ENCODE measurements around the gene SYNDIG1. TPM values are rescaled to one million over a fixed set of nuclear protein-coding genes. Genes with fewer than 3 reads are reported as not detected.

SYNDIG1 gene
- total and polyA plus RNA-seq, 2 of the 4 experiments (the other 2 are of a cell fraction): not detected

GRCh38 chr20:24605937-24606455 lies 136.6 kb downstream of the SYNDIG1 start:
- no peaks in the 10 kb centered on the region for H3K9me1 ChIP-seq (ENCODE audit: insufficient read depth, low read length)
- TF ChIP-seq RCOR1 (IDR thresholded peaks at IDR 0.05; ENCODE audit: insufficient replicate concordance, low read length): no peak
- TF ChIP-seq POLR2A (IDR thresholded peaks at IDR 0.05; ENCODE audit: low read depth, low read length): no peak
- TF ChIP-seq, protein P1, sequence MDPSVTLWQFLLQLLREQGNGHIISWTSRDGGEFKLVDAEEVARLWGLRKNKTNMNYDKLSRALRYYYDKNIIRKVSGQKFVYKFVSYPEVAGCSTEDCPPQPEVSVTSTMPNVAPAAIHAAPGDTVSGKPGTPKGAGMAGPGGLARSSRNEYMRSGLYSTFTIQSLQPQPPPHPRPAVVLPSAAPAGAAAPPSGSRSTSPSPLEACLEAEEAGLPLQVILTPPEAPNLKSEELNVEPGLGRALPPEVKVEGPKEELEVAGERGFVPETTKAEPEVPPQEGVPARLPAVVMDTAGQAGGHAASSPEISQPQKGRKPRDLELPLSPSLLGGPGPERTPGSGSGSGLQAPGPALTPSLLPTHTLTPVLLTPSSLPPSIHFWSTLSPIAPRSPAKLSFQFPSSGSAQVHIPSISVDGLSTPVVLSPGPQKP (IDR thresholded peaks at IDR 0.05; ENCODE audit: borderline replicate concordance, low read depth, low read length): no peak
- TF ChIP-seq CEBPB (IDR thresholded peaks at IDR 0.05; ENCODE audit: low read depth, low read length): no peak
- no peak for TF ChIP-seq RAD21 (IDR thresholded peaks at IDR 0.05; ENCODE audit: low read length)
- no peak for TF ChIP-seq FOS (IDR thresholded peaks at IDR 0.05; ENCODE audit: low read depth, low read length)
- no peak for TF ChIP-seq SMC3 (IDR thresholded peaks at IDR 0.05; ENCODE audit: low read depth, low read length)
- no peak for TF ChIP-seq MAZ (IDR thresholded peaks at IDR 0.05; ENCODE audit: borderline replicate concordance, low read depth, low read length)
- TF ChIP-seq, protein P2, sequence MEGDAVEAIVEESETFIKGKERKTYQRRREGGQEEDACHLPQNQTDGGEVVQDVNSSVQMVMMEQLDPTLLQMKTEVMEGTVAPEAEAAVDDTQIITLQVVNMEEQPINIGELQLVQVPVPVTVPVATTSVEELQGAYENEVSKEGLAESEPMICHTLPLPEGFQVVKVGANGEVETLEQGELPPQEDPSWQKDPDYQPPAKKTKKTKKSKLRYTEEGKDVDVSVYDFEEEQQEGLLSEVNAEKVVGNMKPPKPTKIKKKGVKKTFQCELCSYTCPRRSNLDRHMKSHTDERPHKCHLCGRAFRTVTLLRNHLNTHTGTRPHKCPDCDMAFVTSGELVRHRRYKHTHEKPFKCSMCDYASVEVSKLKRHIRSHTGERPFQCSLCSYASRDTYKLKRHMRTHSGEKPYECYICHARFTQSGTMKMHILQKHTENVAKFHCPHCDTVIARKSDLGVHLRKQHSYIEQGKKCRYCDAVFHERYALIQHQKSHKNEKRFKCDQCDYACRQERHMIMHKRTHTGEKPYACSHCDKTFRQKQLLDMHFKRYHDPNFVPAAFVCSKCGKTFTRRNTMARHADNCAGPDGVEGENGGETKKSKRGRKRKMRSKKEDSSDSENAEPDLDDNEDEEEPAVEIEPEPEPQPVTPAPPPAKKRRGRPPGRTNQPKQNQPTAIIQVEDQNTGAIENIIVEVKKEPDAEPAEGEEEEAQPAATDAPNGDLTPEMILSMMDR (conservative IDR thresholded peaks at IDR 0.05; ENCODE audit: low read depth, low read length): no peak
- no peak for TF ChIP-seq MAFK (IDR thresholded peaks at IDR 0.05; ENCODE audit: low read depth, low read length)
- no peak for TF ChIP-seq BHLHE40 (IDR thresholded peaks at IDR 0.05; ENCODE audit: low read depth, low read length)
- no peak for TF ChIP-seq MXI1 (IDR thresholded peaks at IDR 0.05; ENCODE audit: borderline replicate concordance, low read depth, low read length)
- no peak for TF ChIP-seq NFE2L2 (IDR thresholded peaks at IDR 0.05; ENCODE audit: low read depth, low read length)
- TF ChIP-seq RFX5 (IDR thresholded peaks at IDR 0.05; ENCODE audit: low read depth, low read length): no peak
- TF ChIP-seq CHD1 (IDR thresholded peaks at IDR 0.05; ENCODE audit: low read depth, low read length): no peak
- TF ChIP-seq, protein P3, sequence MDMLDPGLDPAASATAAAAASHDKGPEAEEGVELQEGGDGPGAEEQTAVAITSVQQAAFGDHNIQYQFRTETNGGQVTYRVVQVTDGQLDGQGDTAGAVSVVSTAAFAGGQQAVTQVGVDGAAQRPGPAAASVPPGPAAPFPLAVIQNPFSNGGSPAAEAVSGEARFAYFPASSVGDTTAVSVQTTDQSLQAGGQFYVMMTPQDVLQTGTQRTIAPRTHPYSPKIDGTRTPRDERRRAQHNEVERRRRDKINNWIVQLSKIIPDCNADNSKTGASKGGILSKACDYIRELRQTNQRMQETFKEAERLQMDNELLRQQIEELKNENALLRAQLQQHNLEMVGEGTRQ (IDR thresholded peaks at IDR 0.05; ENCODE audit: low read depth, low read length): no peak
- no peak overlapping the region for H3K14ac ChIP-seq (replicated peaks; ENCODE audit: low read depth, low read length)
- H2AK9ac ChIP-seq (replicated peaks; ENCODE audit: low read depth, low read length, poor library complexity): no peak overlapping the region
- H3K36me3 ChIP-seq (ENCODE audit: control insufficient read depth, insufficient read depth, low read length): no peaks in the 10 kb centered on the region
- no peaks in the 10 kb centered on the region for H3K4me1 ChIP-seq (ENCODE audit: control insufficient read depth, insufficient read depth, low read length)
- H3K56ac ChIP-seq (ENCODE audit: extremely low read depth, insufficient read depth, low read length): no peak overlapping the region
- no peak overlapping the region for H3K9ac ChIP-seq (ENCODE audit: low read depth, low read length)
- no peak overlapping the region for H3K4ac ChIP-seq (ENCODE audit: low read depth, low read length)
- H2BK15ac ChIP-seq (ENCODE audit: low read depth, low read length): no peak overlapping the region
- no peak overlapping the region for H4K5ac ChIP-seq (ENCODE audit: low read depth, low read length)
- H3K79me1 ChIP-seq (ENCODE audit: low read depth in 1 of 2, low read length in 2 of 2): no peaks in the 10 kb centered on the region
- H3K4me3 ChIP-seq (ENCODE audit: insufficient read depth, low read depth, low read length): no peak overlapping the region
- no TSS peak for BruUV-seq (replicated peaks)
- intact Hi-C loops (cut with micrococcal nuclease) (no loop called here), in situ Hi-C loops (cut with MboI; ENCODE audit: low sequenced_read_pairs) (no loop called here), dilution Hi-C loops (cut with HindIII; ENCODE audit: low sequenced_read_pairs, unreplicated experiment) (no loop called here)
- no peak overlapping the region for H3K4me2 ChIP-seq (ENCODE audit: low read depth, low read length)
- no peak overlapping the region for H4K91ac ChIP-seq (ENCODE audit: insufficient read depth, low read depth, low read length)
- H3K27me3 ChIP-seq (ENCODE audit: control insufficient read depth, insufficient read depth, low read length): peaks cover 10% of the 10 kb centered on the region
- H3K9me3 ChIP-seq (ENCODE audit: control insufficient read depth, insufficient read depth, low read length): no peaks in the 10 kb centered on the region
- no peak overlapping the region for H3K27ac ChIP-seq (ENCODE audit: insufficient read depth, low read length)
- no peak overlapping the region for H2AFZ ChIP-seq (replicated peaks; ENCODE audit: low read length, poor library complexity)
- POLR2A ChIA-PET (ENCODE audit: unreplicated experiment): no interaction called here
- H2BK120ac ChIP-seq (ENCODE audit: low read depth, low read length): no peak overlapping the region
- no peak overlapping the region for H2BK5ac ChIP-seq (ENCODE audit: low read depth, low read length, poor library complexity, severe bottlenecking)
- WGBS, 2 experiments (ENCODE audit: extremely low coverage in 2 of 2, insufficient read length in 1 of 2): 49% methylated on average over 3 of the region's 4 CpGs; no CpG with 5 or more reads in 1 of the 2 experiments
- DNase-seq (no peak), ATAC-seq (ENCODE audit: low read depth) (no peak)
- no peak overlapping the region for H4K8ac ChIP-seq (ENCODE audit: low read depth in 2 of 2, low read length in 2 of 2)
- H3K23ac ChIP-seq (ENCODE audit: low read depth, low read length): no peak overlapping the region
- no peak overlapping the region for H2AK5ac ChIP-seq (ENCODE audit: low read depth, low read length)
- H4K20me1 ChIP-seq (ENCODE audit: insufficient read depth, low read length): no peaks in the 10 kb centered on the region
- no peak overlapping the region for H3K18ac ChIP-seq (ENCODE audit: low read depth, low read length)
- H2BK20ac ChIP-seq (ENCODE audit: low read depth, low read length): no peak overlapping the region
- CTCF ChIA-PET: interaction anchor here (1.2 kb wide), 1 partner anchor 11 kb away, joined by 4 read pairs; no protein-coding TSS in a partner anchor

All from IMR-90 (cell line).